Body of pancreas (tissue), 4 donors: ENCODE measurements around the gene L3MBTL2. TPM values are rescaled to one million over a fixed set of nuclear protein-coding genes. Genes with fewer than 3 reads are reported as not detected.
A peak's percentile ranks its signal among the peaks of the same experiment; 100 is the strongest.

Experiments
- ATAC-seq: fragments of 150-250 bp; one replicate; pipeline ENCODE4 v1.9.1; 2016
- DNase-seq, 4 donors: peaks; one replicate each; pipeline ENCODE4 v3.0.0-alpha.2; 2019
- H3K27ac ChIP-seq, 4 donors: fragments of 200-600 bp; sonication (generic); 1 replicate in 3 of 4; 2 replicates in 1 of 4; pipeline versions ENCODE4 v1.5.1 to v1.6.1; 2016 to 2019; ENCODE audit warnings: mild to moderate bottlenecking in 1 of 4, mixed read lengths in 1 of 4, moderate library complexity in 1 of 4
- H3K27me3 ChIP-seq, 2 donors: fragments of 200-600 bp; sonication (generic); one replicate each; pipeline ENCODE4 v1.6.0; 2016; ENCODE audit warnings: mild to moderate bottlenecking in 1 of 2
- H3K36me3 ChIP-seq, 2 donors: fragments of 200-600 bp; sonication (generic); replicated peaks in 1 of 2; 2 replicates each; pipeline ENCODE4 v1.5.1; 2016; ENCODE audit warnings: low read depth in 2 of 2; ENCODE audit not compliant: insufficient read depth in 1 of 2
- H3K4me1 ChIP-seq: fragments of 200-600 bp; sonication (generic); one replicate; pipeline ENCODE4 v1.6.0; 2016
- H3K4me3 ChIP-seq, 2 donors: fragments of 200-600 bp; sonication (generic); 1 replicate in 1 of 2; 2 replicates in 1 of 2; pipeline ENCODE4 v1.5.1; 2016 to 2019
- H3K9me3 ChIP-seq, 3 donors: fragments of 200-600 bp; sonication (generic); 1 replicate in 2 of 3; 2 replicates in 1 of 3; pipeline ENCODE4 v1.5.1; 2016
- POLR2A ChIP-seq, 3 donors: fragments of 450-650 bp; IDR thresholded peaks; one replicate each; pipeline ENCODE4 v1.6.1; 2016; ENCODE audit warnings: antibody characterized with exemption in 3 of 3, mild to moderate bottlenecking in 2 of 3
- WGBS, 2 donors: methylation state at CpG; one replicate each; pipeline ENCODE4 v1.1.5; 2017; 5-methylcytosine and 5-hydroxymethylcytosine counted together
- intact Hi-C: fragments of 100-400 bp; cut with DNase I; formaldehyde crosslinking; loops from one replicate; pipeline ENCODE4 v1.15.1; 2023
- total RNA-seq, 2 donors: library from RNA; depleted of rRNA; stranded (reverse); fragments of >200 nt; gene quantifications; one replicate each; pipeline ENCODE4 v1.1.0, GENCODE V29; 2016
- TF ChIP-seq, protein P1 (sequence below), 7 experiments: fragments of 450-650 bp in 4 of 7; fragments of 200-600 bp in 3 of 7; sonication (generic) in 3 of 7; IDR thresholded peaks; one replicate each; pipeline ENCODE4 v1.5.1; 2016 to 2019; ENCODE audit warnings: antibody characterized with exemption in 7 of 7

Gene L3MBTL2
- total RNA-seq, 2 donors from 2014 or later = 5.7 to 21.1 TPM

- intact Hi-C loops = loop anchor here (10.0 kb wide), 1 partner anchor 314 kb away; no protein-coding TSS in a partner anchor
- DNase-seq (no peak), ATAC-seq (no peak)
- Histone ChIP-seq H3K27me3 (no peaks in the 10 kb centered on the region), H3K36me3 (no peaks in the 10 kb centered on the region), H3K4me3 (no peak overlapping the region), H3K27ac (no peak overlapping the region), H3K4me1 (peaks cover 21% of the 10 kb centered on the region), H3K9me3 (no peaks in the 10 kb centered on the region)
- TF ChIP-seq, protein P1, sequence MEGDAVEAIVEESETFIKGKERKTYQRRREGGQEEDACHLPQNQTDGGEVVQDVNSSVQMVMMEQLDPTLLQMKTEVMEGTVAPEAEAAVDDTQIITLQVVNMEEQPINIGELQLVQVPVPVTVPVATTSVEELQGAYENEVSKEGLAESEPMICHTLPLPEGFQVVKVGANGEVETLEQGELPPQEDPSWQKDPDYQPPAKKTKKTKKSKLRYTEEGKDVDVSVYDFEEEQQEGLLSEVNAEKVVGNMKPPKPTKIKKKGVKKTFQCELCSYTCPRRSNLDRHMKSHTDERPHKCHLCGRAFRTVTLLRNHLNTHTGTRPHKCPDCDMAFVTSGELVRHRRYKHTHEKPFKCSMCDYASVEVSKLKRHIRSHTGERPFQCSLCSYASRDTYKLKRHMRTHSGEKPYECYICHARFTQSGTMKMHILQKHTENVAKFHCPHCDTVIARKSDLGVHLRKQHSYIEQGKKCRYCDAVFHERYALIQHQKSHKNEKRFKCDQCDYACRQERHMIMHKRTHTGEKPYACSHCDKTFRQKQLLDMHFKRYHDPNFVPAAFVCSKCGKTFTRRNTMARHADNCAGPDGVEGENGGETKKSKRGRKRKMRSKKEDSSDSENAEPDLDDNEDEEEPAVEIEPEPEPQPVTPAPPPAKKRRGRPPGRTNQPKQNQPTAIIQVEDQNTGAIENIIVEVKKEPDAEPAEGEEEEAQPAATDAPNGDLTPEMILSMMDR (IDR thresholded peaks at IDR 0.05) = no peak
- no peak for TF ChIP-seq POLR2A (IDR thresholded peaks at IDR 0.05)
- WGBS, 2 donors = 85 to 94% methylated on average over 9 to 22 of the region's 32 CpGs
Measured at GRCh38 chr22:41238570-41239442, 33.7 kb downstream of the L3MBTL2 start.

DNA sequence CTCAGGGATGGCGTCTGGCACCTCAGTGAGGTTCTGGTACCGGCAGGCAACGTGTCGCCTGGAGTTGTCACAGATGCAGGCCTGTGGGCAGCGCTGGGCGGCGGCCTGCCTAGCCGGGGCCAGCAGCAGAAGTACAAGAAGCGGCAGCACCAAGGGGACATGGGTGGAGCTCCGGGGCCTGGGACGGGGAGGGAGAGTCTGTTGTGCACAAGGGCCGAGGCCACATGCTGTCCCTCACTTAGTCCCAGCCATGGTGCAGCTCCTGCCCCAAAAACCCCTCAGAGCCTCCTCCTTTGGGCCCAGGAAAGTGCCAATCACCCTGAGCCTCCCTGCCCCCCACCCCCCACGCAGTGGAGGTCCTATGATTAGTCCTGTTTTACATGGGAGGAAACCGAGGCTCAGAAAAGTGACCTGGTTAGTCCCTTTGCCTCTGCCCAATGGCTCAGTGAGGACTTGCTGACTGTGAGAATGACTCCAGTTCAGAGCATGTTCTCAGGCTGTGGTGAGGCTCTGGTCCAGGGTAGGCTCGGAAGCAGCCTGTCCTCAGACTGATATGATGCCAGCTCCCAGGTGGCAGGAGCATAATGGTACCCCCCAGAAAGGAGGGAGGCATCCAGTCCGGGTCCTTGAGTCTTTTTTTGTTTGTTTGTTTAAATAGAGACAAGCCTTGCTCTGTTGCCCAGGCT lies 34.5 kb downstream of the L3MBTL2 start:
- WGBS, 2 donors = 38 to 77% methylated on average over 3 to 15 of the region's 16 CpGs
- DNase-seq (no peak), ATAC-seq (no peak)
- intact Hi-C loops = loop anchor here (10.0 kb wide), 1 partner anchor 315 kb away; no protein-coding TSS in a partner anchor
- no peaks in the 10 kb centered on the region for H3K27me3 ChIP-seq
- no peak overlapping the region for H3K4me3 ChIP-seq
- no peaks in the 10 kb centered on the region for H3K9me3 ChIP-seq
- no peak overlapping the region for H3K27ac ChIP-seq
- no peak for TF ChIP-seq POLR2A (IDR thresholded peaks at IDR 0.05)
- TF ChIP-seq, protein P1 (IDR thresholded peaks at IDR 0.05) = no peak
- peaks cover 21% of the 10 kb centered on the region for H3K4me1 ChIP-seq
- no peaks in the 10 kb centered on the region for H3K36me3 ChIP-seq

DNA sequence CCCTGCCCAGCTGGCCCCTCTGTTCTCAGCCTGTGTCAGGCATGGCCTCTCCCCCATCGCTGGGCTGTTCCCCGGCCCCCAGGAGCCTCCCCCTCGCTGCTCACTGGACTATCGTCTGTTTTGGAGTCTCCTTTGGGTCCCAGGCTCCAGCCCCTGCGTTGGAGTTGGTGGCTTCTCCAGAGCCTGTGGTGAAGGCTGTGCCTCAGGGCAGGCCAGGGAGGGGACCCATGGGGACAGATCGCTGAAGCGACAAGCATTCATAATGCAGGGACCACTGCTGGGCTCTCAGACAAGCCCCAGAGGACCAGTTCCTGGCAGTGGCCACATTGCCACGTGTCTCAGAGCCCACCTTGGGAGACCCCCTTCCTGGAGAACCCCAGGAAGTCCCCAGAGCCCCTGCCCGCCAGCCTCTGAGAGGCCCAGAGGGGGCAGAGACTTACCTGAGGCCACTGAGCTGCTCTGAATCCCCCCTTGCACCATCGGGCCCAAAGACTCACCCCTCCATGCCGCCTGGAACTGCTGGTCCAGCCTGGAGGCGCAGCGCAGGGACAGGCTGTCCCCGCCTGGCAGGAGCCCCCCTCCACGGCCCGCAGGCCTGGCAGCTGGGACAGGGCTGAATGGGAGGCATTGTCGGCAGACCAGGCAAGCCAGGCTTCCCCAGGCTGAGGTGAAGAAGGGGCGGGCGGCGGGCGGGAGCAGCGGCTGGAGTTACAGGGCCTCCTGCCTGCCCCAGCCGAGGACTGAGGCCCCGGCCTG lies 35.4 kb downstream of the L3MBTL2 start, which contains the start of gene CHADL:
CHADL (minus strand) TSS at position 555 of the 756 bp plus-strand sequence; CDS start at position 505, 50 bp downstream.
- intact Hi-C loops = no loop called here
- Histone ChIP-seq H3K27ac (peak within 1 kb of the TSS in 1 of 4 donors; percentile 20), H3K4me1 (peaks cover 21% of the 10 kb centered on the region), H3K27me3 (no peaks in the 10 kb centered on the region), H3K9me3 (no peaks in the 10 kb centered on the region), H3K36me3 (no peaks in the 10 kb centered on the region), H3K4me3 (no peak within 1 kb of the TSS)
- 66 to 69% methylated on average over 17 to 21 of the region's 24 CpGs for WGBS, 2 donors
- DNase-seq (peak in 3 of 4 donors; percentile 22 to 34 (median 33)), ATAC-seq (no peak)
- no peak for TF ChIP-seq POLR2A (IDR thresholded peaks at IDR 0.05)
- TF ChIP-seq, protein P1 (IDR thresholded peaks at IDR 0.05) = no peak

- ATAC-seq (no peak), DNase-seq (no peak)
- no peaks in the 10 kb centered on the region for H3K27me3 ChIP-seq
- TF ChIP-seq, protein P1 (IDR thresholded peaks at IDR 0.05) = no peak
- no peak for TF ChIP-seq POLR2A (IDR thresholded peaks at IDR 0.05)
- intact Hi-C loops = no loop called here
- H3K4me3 ChIP-seq = no peak overlapping the region
- peak overlapping the region in 1 of 4 donors; percentile 20 for H3K27ac ChIP-seq
- H3K36me3 ChIP-seq = peaks cover 0 to 2% of the 10 kb centered on the region in 2 donors
- peaks cover 19% of the 10 kb centered on the region for H3K4me1 ChIP-seq
- WGBS, 2 donors = 81 to 90% methylated on average over 5 to 7 of the region's 7 CpGs
- no peaks in the 10 kb centered on the region for H3K9me3 ChIP-seq
Measured at GRCh38 chr22:41241133-41241676, 36.1 kb downstream of the L3MBTL2 start.
